ENCODE results near the gene ATP11A.

Gene ATP11A

GRCh38 chr13:112719556-112719955 lies 29.7 kb downstream of the ATP11A start:
- H3K9me3 ChIP-seq (ENCODE audit: severe bottlenecking), result no peaks in the 10 kb centered on the region
- no peaks in the 10 kb centered on the region for H3K27me3 ChIP-seq (ENCODE audit: insufficient read depth, poor library complexity, severe bottlenecking)
- TF ChIP-seq, protein P1, sequence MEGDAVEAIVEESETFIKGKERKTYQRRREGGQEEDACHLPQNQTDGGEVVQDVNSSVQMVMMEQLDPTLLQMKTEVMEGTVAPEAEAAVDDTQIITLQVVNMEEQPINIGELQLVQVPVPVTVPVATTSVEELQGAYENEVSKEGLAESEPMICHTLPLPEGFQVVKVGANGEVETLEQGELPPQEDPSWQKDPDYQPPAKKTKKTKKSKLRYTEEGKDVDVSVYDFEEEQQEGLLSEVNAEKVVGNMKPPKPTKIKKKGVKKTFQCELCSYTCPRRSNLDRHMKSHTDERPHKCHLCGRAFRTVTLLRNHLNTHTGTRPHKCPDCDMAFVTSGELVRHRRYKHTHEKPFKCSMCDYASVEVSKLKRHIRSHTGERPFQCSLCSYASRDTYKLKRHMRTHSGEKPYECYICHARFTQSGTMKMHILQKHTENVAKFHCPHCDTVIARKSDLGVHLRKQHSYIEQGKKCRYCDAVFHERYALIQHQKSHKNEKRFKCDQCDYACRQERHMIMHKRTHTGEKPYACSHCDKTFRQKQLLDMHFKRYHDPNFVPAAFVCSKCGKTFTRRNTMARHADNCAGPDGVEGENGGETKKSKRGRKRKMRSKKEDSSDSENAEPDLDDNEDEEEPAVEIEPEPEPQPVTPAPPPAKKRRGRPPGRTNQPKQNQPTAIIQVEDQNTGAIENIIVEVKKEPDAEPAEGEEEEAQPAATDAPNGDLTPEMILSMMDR (IDR thresholded peaks at IDR 0.05; ENCODE audit: poor library complexity, severe bottlenecking), result no peak
- no peak for ATAC-seq (ENCODE audit: low read depth)
- no peak overlapping the region for H3K27ac ChIP-seq (ENCODE audit: poor library complexity, severe bottlenecking)
- H3K36me3 ChIP-seq (ENCODE audit: low read depth), result no peaks in the 10 kb centered on the region
- peaks cover 10% of the 10 kb centered on the region for H3K4me1 ChIP-seq (ENCODE audit: insufficient read depth, poor library complexity, severe bottlenecking)
- DNase-seq (ENCODE audit: low spot score), result no peak
- H3K4me3 ChIP-seq (ENCODE audit: severe bottlenecking), result no peak overlapping the region

- no peaks in the 10 kb centered on the region for H3K9me3 ChIP-seq (ENCODE audit: severe bottlenecking)
- DNase-seq (ENCODE audit: low spot score) (peak; percentile 36), ATAC-seq (ENCODE audit: low read depth) (no peak)
- TF ChIP-seq, protein P1 (IDR thresholded peaks at IDR 0.05; ENCODE audit: poor library complexity, severe bottlenecking), result no peak
- H3K4me1 ChIP-seq (ENCODE audit: insufficient read depth, poor library complexity, severe bottlenecking), result peaks cover 12% of the 10 kb centered on the region
- H3K27me3 ChIP-seq (ENCODE audit: insufficient read depth, poor library complexity, severe bottlenecking), result no peaks in the 10 kb centered on the region
- no peak overlapping the region for H3K4me3 ChIP-seq (ENCODE audit: severe bottlenecking)
- no peaks in the 10 kb centered on the region for H3K36me3 ChIP-seq (ENCODE audit: low read depth)
- H3K27ac ChIP-seq (ENCODE audit: poor library complexity, severe bottlenecking), result no peak overlapping the region
Observed at GRCh38 chr13:112720251-112720650, 30.4 kb downstream of the ATP11A start.

- no peak overlapping the region for H3K4me3 ChIP-seq (ENCODE audit: severe bottlenecking)
- H3K36me3 ChIP-seq (ENCODE audit: low read depth), result no peaks in the 10 kb centered on the region
- DNase-seq (ENCODE audit: low spot score), result no peak
- H3K9me3 ChIP-seq (ENCODE audit: severe bottlenecking), result no peaks in the 10 kb centered on the region
- no peak overlapping the region for H3K27ac ChIP-seq (ENCODE audit: poor library complexity, severe bottlenecking)
- TF ChIP-seq, protein P1 (IDR thresholded peaks at IDR 0.05; ENCODE audit: poor library complexity, severe bottlenecking), result no peak
- no peaks in the 10 kb centered on the region for H3K27me3 ChIP-seq (ENCODE audit: insufficient read depth, poor library complexity, severe bottlenecking)
- ATAC-seq (ENCODE audit: low read depth), result no peak
- peaks cover 17% of the 10 kb centered on the region for H3K4me1 ChIP-seq (ENCODE audit: insufficient read depth, poor library complexity, severe bottlenecking)
Observed at GRCh38 chr13:112720814-112721197, 31.0 kb downstream of the ATP11A start.

DNA sequence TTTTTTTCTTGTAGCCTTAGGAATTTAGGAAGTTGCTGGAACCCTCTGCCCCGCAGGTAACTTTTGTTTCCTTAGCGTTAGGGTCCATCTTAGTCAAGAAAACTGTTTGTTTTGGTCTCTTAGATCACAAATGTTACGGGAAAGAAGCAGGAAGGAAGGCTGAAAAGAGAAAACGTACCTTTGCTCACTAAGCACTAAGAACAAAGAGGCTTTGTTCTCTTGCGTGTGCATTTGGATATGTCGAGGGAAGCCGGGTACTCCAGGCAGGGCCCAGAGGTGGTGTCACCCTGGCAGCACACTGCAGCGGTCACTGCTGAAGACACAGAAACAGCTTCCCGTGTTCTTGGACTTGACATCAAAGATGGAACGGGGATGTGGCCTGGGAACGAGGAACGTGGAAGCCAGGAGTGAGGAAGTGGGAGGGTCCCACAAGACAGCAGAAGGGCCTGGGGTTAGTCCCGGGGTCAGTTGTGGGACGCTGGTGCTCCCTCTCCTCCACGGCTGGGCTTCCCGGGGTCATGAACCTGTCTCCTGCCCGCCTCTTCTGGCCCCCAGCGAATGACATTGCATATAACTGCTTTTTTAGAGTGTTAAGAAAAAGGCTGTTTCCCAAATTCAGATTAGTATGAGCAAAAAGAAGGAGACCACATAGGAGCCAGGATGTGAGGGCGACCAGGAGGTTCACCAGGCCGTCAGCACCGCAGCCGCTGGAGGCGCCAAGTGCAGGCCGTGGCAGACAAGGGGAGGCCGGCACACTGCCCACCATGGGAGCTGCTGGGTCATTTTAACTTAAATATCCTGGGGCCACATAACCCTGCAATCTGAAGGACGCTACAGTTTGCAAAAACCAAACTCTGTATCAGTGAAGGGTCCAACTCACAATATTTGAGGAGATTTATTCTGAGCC lies 31.6 kb downstream of the ATP11A start:
- Histone ChIP-seq H3K27me3 (ENCODE audit: insufficient read depth, poor library complexity, severe bottlenecking) (no peaks in the 10 kb centered on the region), H3K4me1 (ENCODE audit: insufficient read depth, poor library complexity, severe bottlenecking) (peaks cover 19% of the 10 kb centered on the region), H3K4me3 (ENCODE audit: severe bottlenecking) (no peak overlapping the region), H3K27ac (ENCODE audit: poor library complexity, severe bottlenecking) (no peak overlapping the region), H3K9me3 (ENCODE audit: severe bottlenecking) (no peaks in the 10 kb centered on the region), H3K36me3 (ENCODE audit: low read depth) (no peaks in the 10 kb centered on the region)
- ATAC-seq (ENCODE audit: low read depth) (no peak), DNase-seq (ENCODE audit: low spot score) (no peak)
- TF ChIP-seq, protein P1 (IDR thresholded peaks at IDR 0.05; ENCODE audit: poor library complexity, severe bottlenecking), result no peak

All from RWPE2 (cell line).